Measurements from ENCODE around the gene CD109.

Gene CD109

DNA sequence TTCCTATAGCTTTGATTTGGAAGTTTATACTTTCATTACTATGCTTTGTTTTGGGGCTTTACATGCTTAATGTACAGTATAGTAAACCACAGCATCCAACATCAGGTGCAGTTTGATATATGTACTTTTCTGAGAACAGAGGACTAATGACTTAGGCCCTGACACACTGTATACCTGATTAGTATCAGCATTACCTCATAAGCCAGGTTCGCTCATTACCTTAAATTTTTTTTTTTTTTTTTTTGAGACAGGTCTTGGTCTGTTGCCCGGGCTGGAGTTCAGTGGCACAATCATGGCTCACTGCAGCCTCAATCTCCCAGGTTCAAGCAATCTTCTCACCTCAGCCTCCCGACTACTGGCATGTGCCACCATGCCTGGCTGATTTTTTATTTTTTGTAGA lies 28.4 kb downstream of the CD109 start:
- no peak for TF ChIP-seq EGR1 (IDR thresholded peaks at IDR 0.05)
- no peak for TF ChIP-seq ZBTB7A (IDR thresholded peaks at IDR 0.05; ENCODE audit: low read depth)
- no peak for TF ChIP-seq TAF1 (IDR thresholded peaks at IDR 0.05; ENCODE audit: low read depth)
- no peak for TF ChIP-seq FOXM1 (IDR thresholded peaks at IDR 0.05; ENCODE audit: borderline replicate concordance, low read depth)
- TF ChIP-seq TEAD4 (IDR thresholded peaks at IDR 0.05) = no peak
- TF ChIP-seq CREB1 (IDR thresholded peaks at IDR 0.05; ENCODE audit: low read depth) = no peak
- TF ChIP-seq TCF12 (IDR thresholded peaks at IDR 0.05; ENCODE audit: low read depth) = no peak
- TF ChIP-seq RAD21 (IDR thresholded peaks at IDR 0.05; ENCODE audit: low read depth) = no peak
- TF ChIP-seq, protein P1, sequence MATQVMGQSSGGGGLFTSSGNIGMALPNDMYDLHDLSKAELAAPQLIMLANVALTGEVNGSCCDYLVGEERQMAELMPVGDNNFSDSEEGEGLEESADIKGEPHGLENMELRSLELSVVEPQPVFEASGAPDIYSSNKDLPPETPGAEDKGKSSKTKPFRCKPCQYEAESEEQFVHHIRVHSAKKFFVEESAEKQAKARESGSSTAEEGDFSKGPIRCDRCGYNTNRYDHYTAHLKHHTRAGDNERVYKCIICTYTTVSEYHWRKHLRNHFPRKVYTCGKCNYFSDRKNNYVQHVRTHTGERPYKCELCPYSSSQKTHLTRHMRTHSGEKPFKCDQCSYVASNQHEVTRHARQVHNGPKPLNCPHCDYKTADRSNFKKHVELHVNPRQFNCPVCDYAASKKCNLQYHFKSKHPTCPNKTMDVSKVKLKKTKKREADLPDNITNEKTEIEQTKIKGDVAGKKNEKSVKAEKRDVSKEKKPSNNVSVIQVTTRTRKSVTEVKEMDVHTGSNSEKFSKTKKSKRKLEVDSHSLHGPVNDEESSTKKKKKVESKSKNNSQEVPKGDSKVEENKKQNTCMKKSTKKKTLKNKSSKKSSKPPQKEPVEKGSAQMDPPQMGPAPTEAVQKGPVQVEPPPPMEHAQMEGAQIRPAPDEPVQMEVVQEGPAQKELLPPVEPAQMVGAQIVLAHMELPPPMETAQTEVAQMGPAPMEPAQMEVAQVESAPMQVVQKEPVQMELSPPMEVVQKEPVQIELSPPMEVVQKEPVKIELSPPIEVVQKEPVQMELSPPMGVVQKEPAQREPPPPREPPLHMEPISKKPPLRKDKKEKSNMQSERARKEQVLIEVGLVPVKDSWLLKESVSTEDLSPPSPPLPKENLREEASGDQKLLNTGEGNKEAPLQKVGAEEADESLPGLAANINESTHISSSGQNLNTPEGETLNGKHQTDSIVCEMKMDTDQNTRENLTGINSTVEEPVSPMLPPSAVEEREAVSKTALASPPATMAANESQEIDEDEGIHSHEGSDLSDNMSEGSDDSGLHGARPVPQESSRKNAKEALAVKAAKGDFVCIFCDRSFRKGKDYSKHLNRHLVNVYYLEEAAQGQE (IDR thresholded peaks at IDR 0.05; ENCODE audit: low read depth) = no peak
- no peak for TF ChIP-seq CEBPB (IDR thresholded peaks at IDR 0.05)
- TF ChIP-seq, protein P2, sequence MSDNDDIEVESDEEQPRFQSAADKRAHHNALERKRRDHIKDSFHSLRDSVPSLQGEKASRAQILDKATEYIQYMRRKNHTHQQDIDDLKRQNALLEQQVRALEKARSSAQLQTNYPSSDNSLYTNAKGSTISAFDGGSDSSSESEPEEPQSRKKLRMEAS (IDR thresholded peaks at IDR 0.05) = no peak
- TF ChIP-seq NFIC (IDR thresholded peaks at IDR 0.05) = no peak
- no peak for TF ChIP-seq EP300 (IDR thresholded peaks at IDR 0.05; ENCODE audit: borderline replicate concordance)
- TF ChIP-seq, protein P3, sequence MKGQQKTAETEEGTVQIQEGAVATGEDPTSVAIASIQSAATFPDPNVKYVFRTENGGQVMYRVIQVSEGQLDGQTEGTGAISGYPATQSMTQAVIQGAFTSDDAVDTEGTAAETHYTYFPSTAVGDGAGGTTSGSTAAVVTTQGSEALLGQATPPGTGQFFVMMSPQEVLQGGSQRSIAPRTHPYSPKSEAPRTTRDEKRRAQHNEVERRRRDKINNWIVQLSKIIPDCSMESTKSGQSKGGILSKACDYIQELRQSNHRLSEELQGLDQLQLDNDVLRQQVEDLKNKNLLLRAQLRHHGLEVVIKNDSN (IDR thresholded peaks at IDR 0.05) = no peak
- TF ChIP-seq YY1 (IDR thresholded peaks at IDR 0.05; ENCODE audit: low read depth) = no peak

DNA sequence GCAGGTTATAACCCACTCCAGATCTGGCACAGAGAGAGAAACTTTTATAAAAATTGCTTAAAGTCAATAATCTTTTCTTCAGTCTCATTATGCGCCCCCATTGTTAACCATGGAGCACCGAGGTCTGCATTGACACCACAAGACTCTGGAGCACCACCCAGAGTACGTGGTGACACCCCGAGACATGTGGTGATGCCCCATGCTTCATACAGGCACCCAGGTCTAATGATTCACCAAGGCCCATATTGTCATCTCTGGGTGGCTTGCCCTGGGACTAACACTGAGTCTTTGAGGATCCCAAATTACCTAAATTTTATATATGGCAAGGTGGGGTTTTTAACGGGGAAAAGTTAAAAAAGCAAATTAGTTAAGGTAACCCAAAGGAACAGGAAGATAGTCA lies 31.1 kb downstream of the CD109 start:
- TF ChIP-seq, protein P3 (IDR thresholded peaks at IDR 0.05) = no peak
- TF ChIP-seq, protein P2 (IDR thresholded peaks at IDR 0.05) = no peak
- TF ChIP-seq EGR1 (IDR thresholded peaks at IDR 0.05) (no peak), TCF12 (IDR thresholded peaks at IDR 0.05; ENCODE audit: low read depth) (no peak), FOXM1 (IDR thresholded peaks at IDR 0.05; ENCODE audit: borderline replicate concordance, low read depth) (no peak), RAD21 (IDR thresholded peaks at IDR 0.05; ENCODE audit: low read depth) (no peak), CEBPB (IDR thresholded peaks at IDR 0.05) (no peak)
- TF ChIP-seq, protein P1 (IDR thresholded peaks at IDR 0.05; ENCODE audit: low read depth) = no peak

DNA sequence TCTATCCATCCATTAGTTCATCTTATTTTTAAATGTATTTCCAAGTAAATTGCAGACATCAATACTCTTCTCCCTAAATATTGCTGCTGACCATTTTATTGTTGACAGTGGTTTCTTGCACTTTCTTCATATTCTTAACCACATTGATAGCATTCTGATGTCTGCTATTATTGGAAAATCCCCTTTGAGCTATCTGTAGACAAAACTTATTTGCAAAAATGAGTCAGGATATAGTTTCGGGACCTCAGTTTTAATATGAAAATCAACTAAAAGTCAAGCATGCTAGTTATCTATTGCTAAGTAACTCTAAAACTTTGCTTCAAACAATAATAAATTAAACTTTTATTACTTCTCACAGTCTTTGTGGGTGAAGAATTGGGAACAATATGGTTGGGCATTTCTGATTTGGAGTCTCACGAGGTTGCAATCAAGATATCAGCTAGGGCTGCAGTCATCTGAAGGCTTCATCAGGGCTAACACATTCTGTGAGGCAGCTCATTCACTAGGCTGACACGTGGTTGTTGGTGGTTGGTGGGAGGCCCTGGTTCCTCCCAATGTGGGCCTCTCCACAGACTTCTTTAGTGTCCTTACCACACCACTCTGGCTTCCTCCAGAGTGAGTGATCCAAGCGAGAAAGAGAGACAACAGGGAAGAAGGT lies 32.7 kb downstream of the CD109 start:
- TF ChIP-seq TCF12 (IDR thresholded peaks at IDR 0.05; ENCODE audit: low read depth) (no peak), CREB1 (IDR thresholded peaks at IDR 0.05; ENCODE audit: low read depth) (no peak), EP300 (IDR thresholded peaks at IDR 0.05; ENCODE audit: borderline replicate concordance) (no peak), EGR1 (IDR thresholded peaks at IDR 0.05) (no peak), RAD21 (IDR thresholded peaks at IDR 0.05; ENCODE audit: low read depth) (no peak), CEBPB (IDR thresholded peaks at IDR 0.05) (no peak), YY1 (IDR thresholded peaks at IDR 0.05; ENCODE audit: low read depth) (no peak), TAF1 (IDR thresholded peaks at IDR 0.05; ENCODE audit: low read depth) (no peak), ZBTB7A (IDR thresholded peaks at IDR 0.05; ENCODE audit: low read depth) (no peak), FOXM1 (IDR thresholded peaks at IDR 0.05; ENCODE audit: borderline replicate concordance, low read depth) (no peak), TEAD4 (IDR thresholded peaks at IDR 0.05) (no peak), NFIC (IDR thresholded peaks at IDR 0.05) (no peak)
- TF ChIP-seq, protein P3 (IDR thresholded peaks at IDR 0.05) = no peak
- TF ChIP-seq, protein P2 (IDR thresholded peaks at IDR 0.05) = no peak
- TF ChIP-seq, protein P1 (IDR thresholded peaks at IDR 0.05; ENCODE audit: low read depth) = no peak

Data from Ishikawa (cell line).